Measurements from ENCODE around the gene RCOR1.

DNA sequence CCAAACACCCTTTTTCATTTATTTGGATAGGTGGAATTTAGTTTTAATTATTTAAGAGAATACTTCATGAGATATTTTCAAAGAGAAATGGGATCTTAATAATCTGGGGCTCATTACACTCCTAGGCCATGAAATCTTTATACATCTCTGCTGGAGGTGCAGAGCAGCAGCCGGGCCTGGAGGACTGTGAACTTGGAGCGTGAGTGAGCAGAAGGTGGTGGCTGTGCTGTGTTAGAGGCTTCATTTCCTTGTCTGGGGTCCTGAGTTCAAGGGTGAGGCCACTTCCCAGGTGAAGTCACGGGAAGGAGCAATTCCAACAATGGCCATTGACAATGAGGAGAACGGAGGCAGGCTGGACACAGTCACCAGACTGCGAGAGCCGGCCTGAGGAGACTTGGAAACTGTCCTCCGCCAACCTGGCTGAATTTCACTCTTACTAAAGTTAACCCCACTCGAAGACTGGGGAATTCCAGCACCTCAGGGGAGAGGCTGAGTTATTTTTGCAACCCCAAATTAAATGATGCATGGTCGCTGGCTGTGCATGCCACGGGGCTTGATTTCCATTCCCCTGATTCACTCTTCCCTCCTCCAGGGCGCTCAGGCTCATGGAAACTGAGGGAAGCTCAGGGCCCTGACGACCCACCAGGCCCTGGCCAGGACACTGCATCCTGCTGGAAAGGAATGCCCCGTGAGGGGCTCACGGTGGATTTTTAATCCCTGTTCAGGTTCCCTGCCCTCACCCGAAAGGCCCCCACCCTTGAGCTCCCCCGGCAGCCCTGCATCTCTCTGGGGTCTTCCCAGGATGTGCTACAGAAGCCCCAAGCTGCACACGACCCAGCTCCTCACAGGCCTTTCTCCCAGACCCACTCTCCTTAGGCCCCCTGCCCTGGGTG lies 162.2 kb downstream of the RCOR1 start:
- TF ChIP-seq, protein P1, sequence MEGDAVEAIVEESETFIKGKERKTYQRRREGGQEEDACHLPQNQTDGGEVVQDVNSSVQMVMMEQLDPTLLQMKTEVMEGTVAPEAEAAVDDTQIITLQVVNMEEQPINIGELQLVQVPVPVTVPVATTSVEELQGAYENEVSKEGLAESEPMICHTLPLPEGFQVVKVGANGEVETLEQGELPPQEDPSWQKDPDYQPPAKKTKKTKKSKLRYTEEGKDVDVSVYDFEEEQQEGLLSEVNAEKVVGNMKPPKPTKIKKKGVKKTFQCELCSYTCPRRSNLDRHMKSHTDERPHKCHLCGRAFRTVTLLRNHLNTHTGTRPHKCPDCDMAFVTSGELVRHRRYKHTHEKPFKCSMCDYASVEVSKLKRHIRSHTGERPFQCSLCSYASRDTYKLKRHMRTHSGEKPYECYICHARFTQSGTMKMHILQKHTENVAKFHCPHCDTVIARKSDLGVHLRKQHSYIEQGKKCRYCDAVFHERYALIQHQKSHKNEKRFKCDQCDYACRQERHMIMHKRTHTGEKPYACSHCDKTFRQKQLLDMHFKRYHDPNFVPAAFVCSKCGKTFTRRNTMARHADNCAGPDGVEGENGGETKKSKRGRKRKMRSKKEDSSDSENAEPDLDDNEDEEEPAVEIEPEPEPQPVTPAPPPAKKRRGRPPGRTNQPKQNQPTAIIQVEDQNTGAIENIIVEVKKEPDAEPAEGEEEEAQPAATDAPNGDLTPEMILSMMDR (IDR thresholded peaks at IDR 0.05; ENCODE audit: poor library complexity), result no peak
- TF ChIP-seq EZH2 (IDR thresholded peaks at IDR 0.05; ENCODE audit: borderline replicate concordance), result no peak

Measured in hepatocyte (in vitro differentiated cells).